HUES48 (cell line): Measurements from ENCODE around the gene KCNMA1.

ENCODE experiments used
- H3K27ac ChIP-seq: one replicate; pipeline ENCODE4 v1.7.0; 2013; ENCODE audit warnings: low read depth, low read length, inconsistent platforms
- H3K27me3 ChIP-seq: 2 replicates; pipeline ENCODE4 v1.6.1; 2013; ENCODE audit warnings: mild to moderate bottlenecking, low read length; ENCODE audit not compliant: control insufficient read depth, insufficient read depth
- H3K36me3 ChIP-seq: 2 replicates; pipeline ENCODE4 v1.6.1; 2013; ENCODE audit warnings: low read length; ENCODE audit not compliant: control insufficient read depth, insufficient read depth
- H3K4me1 ChIP-seq: 2 replicates; pipeline ENCODE4 v1.6.1; 2013; ENCODE audit warnings: mild to moderate bottlenecking, low read length; ENCODE audit not compliant: control insufficient read depth, insufficient read depth
- H3K4me3 ChIP-seq: 2 replicates; pipeline ENCODE4 v1.5.1; 2013; ENCODE audit warnings: mild to moderate bottlenecking, low read depth, low read length
- H3K9ac ChIP-seq: 2 replicates; pipeline ENCODE4 v1.6.1; 2013; ENCODE audit warnings: mild to moderate bottlenecking, low read depth, low read length, moderate library complexity
- H3K9me3 ChIP-seq: 2 replicates; pipeline ENCODE4 v1.6.1; 2013; ENCODE audit warnings: low read length; ENCODE audit not compliant: control insufficient read depth, insufficient read depth

The KCNMA1 gene

DNA sequence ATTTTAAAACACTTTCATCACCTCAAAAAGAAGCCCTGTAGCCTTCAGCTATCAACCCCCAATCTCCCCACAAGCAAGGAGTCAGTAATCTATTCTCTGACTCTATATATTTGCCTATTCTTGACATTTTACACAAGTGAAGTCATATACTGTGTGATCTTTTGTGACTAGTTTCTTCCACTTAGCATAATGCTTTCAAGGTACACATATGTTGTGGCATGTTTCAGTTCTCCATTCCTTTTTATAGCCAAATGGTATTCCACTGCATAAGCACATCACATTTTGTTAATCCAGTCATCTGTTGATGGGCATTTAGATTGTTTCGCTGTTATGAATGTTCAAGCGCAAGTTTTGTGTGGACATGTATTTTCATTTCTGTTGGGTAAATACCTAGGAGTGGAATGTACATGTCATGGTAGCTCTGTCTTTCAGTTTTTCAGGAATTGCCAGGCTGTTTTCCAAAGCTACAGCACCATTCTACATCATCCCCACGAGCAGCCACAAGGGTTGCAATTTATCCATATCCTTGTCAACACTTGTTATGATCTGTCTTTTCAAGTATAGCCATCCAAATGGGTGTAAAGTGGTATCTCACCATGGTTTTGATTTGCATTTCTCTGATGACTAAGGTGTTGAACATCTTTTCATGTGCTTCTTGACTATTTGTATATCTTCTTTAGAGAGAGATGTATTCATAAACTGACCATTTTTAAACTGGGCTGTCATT lies 405.6 kb downstream of the KCNMA1 start:
- Histone ChIP-seq H3K27ac (no peak overlapping the region), H3K27me3 (no peaks in the 10 kb centered on the region), H3K36me3 (no peaks in the 10 kb centered on the region), H3K9me3 (no peaks in the 10 kb centered on the region), H3K4me1 (no peaks in the 10 kb centered on the region), H3K4me3 (no peak overlapping the region), H3K9ac (no peak overlapping the region)

GRCh38 chr10:77231375-77231774 lies 406.2 kb downstream of the KCNMA1 start:
- H3K27me3 ChIP-seq = no peaks in the 10 kb centered on the region
- H3K4me3 ChIP-seq = no peak overlapping the region
- no peaks in the 10 kb centered on the region for H3K4me1 ChIP-seq
- H3K27ac ChIP-seq = no peak overlapping the region
- no peak overlapping the region for H3K9ac ChIP-seq
- H3K36me3 ChIP-seq = no peaks in the 10 kb centered on the region
- no peaks in the 10 kb centered on the region for H3K9me3 ChIP-seq

DNA sequence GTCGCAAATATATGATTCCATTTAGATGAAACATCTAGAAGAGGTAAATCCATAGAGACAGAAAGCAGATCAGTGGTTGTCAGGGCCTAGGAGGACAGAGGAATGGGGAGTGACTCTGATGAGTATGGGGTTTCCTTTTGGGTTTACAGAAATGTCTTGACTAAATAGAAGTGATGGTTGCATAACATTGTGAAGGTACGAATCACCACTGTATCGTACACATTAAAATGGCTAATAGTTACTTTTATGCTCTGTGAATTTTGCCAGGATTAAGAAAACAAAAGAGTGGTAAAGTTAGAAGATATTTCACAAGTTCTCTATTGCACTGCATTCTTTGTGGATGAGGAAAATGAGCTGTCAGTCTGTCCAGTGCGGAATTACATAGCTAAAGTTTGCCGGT lies 407.4 kb downstream of the KCNMA1 start:
- Histone ChIP-seq H3K4me3 (no peak overlapping the region), H3K36me3 (no peaks in the 10 kb centered on the region), H3K4me1 (no peaks in the 10 kb centered on the region), H3K27me3 (no peaks in the 10 kb centered on the region), H3K9me3 (no peaks in the 10 kb centered on the region), H3K9ac (no peak overlapping the region), H3K27ac (no peak overlapping the region)

DNA sequence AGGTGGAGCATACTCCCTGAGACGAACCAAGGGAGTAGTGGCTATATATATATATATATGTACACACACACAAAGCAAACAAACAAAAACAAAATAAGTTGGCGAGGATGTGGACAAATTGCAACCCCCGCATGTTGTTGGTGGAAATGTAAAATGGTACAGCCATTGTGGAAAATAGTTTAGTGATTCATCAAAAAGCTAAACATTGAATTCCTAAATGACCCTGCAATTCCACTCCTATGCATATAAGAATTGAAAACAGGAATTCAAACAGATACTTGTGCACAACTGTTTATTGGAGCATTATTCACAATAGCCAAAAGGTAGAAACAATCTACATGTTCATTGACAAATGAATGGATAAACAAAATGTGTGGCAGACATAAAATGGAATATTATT lies 407.9 kb downstream of the KCNMA1 start:
- Histone ChIP-seq H3K36me3 (no peaks in the 10 kb centered on the region), H3K4me3 (no peak overlapping the region), H3K27me3 (no peaks in the 10 kb centered on the region), H3K4me1 (no peaks in the 10 kb centered on the region), H3K27ac (no peak overlapping the region), H3K9ac (no peak overlapping the region), H3K9me3 (no peaks in the 10 kb centered on the region)

GRCh38 chr10:77228559-77228958 lies 409.0 kb downstream of the KCNMA1 start:
- Histone ChIP-seq H3K4me1 (no peaks in the 10 kb centered on the region), H3K9ac (no peak overlapping the region), H3K4me3 (no peak overlapping the region), H3K9me3 (no peaks in the 10 kb centered on the region), H3K27me3 (no peaks in the 10 kb centered on the region), H3K27ac (no peak overlapping the region), H3K36me3 (no peaks in the 10 kb centered on the region)

GRCh38 chr10:77226853-77227565 lies 410.6 kb downstream of the KCNMA1 start:
- H3K27ac ChIP-seq = no peak overlapping the region

DNA sequence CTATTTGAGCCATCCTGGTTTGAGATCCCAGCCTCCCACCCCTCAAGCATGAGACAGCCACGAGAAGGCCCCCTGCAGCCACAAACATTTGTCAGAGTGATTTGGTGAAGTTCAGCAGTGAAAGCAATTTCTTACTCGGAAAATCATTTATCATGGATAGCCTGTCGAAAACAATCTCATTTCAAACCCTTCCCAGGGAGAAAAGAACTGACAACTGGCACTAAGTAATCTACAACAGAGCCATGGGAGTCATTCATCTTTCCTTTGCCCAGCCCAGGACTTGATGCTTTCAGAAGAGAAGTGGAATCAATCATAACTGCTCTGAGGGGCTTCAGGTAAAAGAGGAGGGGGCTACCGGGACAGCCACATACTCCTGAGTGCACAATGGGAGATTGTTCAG lies 411.2 kb downstream of the KCNMA1 start:
- Histone ChIP-seq H3K9ac (no peak overlapping the region), H3K27ac (no peak overlapping the region), H3K4me3 (no peak overlapping the region), H3K9me3 (no peaks in the 10 kb centered on the region), H3K27me3 (no peaks in the 10 kb centered on the region), H3K4me1 (no peaks in the 10 kb centered on the region), H3K36me3 (no peaks in the 10 kb centered on the region)

More at GRCh38 chr10:77226853-77227565, 410.6 kb downstream of the KCNMA1 start:
- Histone ChIP-seq H3K36me3 (no peaks in the 10 kb centered on the region), H3K4me3 (no peak overlapping the region), H3K4me1 (no peaks in the 10 kb centered on the region), H3K9ac (no peak overlapping the region), H3K9me3 (no peaks in the 10 kb centered on the region), H3K27me3 (no peaks in the 10 kb centered on the region)

DNA sequence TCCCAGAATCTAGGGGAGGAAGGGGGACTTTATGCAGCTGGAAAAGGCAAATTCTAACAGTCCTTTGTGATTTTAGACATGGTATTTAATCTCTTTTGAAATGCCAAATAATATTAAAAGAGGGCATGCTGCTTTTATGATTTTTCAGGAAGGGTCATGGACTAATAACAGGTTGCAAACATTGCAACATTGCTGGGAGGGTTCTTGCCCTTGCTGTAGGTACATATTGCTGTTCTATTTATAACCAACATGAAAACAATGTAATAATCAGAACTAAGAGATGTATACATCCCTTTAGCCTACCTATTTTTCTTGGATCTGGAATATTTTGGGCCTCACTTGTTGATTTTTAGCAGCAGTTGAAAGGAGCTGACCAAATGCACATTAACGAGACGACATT lies 411.6 kb downstream of the KCNMA1 start:
- no peaks in the 10 kb centered on the region for H3K27me3 ChIP-seq
- H3K36me3 ChIP-seq = no peaks in the 10 kb centered on the region
- no peaks in the 10 kb centered on the region for H3K4me1 ChIP-seq
- no peak overlapping the region for H3K27ac ChIP-seq
- no peak overlapping the region for H3K9ac ChIP-seq
- H3K9me3 ChIP-seq = no peaks in the 10 kb centered on the region
- no peak overlapping the region for H3K4me3 ChIP-seq

DNA sequence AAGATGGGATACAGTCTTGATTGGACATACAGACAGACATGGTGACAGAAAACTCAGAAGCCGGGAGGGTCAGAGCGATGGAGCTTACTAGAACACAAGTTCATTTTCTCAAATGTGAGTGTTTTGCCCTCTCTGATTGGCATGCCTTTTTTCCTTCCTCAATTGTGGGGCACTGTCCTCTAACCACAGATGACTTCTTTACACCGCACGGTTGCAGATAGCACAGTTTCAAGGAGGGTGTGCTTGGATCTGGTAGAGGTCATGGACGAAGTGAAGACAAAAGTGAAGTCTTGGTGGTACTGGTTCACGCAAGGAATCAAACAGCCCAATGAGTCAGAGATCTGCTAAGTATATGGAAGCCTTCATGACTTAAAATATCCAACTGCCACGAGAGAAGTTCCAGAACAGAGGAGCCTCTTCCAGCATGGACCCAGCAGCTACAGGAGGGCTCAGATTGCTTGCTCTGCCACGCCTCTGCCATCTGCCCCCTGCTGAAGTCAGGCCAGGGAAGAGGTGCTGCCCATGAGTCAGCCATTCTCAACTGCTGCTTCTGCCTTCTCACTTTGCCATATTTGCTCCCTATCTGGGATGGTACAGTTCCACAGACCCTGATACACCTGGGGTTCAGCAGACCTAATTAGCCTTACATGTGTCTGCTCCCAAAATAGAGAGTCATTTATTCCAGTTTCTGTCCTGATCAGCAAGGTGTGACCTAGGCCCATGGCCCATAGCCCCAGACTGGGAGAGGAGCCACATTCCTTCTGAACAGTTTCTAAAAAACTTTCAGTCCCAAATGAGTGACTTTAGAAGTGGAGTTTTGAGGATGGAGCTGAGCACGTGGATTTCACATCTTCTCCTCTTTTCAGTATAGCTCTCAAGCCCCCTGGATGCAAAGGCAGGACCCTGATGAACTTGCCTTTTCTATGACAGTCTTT lies 413.8 kb downstream of the KCNMA1 start:
- H3K4me3 ChIP-seq = no peak overlapping the region
- H3K4me1 ChIP-seq = no peaks in the 10 kb centered on the region
- no peak overlapping the region for H3K9ac ChIP-seq
- no peaks in the 10 kb centered on the region for H3K36me3 ChIP-seq
- H3K9me3 ChIP-seq = no peaks in the 10 kb centered on the region
- no peak overlapping the region for H3K27ac ChIP-seq
- H3K27me3 ChIP-seq = no peaks in the 10 kb centered on the region

DNA sequence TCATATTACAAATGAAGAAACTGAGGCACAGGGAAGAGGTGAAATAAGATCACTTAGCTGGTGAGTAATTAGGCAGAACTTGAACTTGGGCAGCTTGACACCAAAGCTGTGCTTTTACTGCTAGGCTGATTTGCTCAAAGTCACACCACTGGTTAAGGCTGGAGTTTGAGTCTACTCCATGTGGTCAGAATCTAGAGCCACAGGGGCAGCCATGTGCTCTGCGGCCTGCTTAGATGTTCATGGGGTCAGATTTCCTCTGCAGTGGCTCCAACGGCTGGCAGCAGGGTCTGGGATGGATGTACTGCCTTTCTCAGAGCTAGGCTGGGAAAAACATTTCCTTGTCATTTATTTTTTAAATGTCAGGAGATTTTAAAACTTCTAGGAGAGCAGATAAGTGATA lies 417.5 kb downstream of the KCNMA1 start:
- H3K4me1 ChIP-seq = no peaks in the 10 kb centered on the region
- no peaks in the 10 kb centered on the region for H3K9me3 ChIP-seq
- H3K27me3 ChIP-seq = no peaks in the 10 kb centered on the region
- no peaks in the 10 kb centered on the region for H3K36me3 ChIP-seq
- no peak overlapping the region for H3K4me3 ChIP-seq
- no peak overlapping the region for H3K9ac ChIP-seq
- H3K27ac ChIP-seq = no peak overlapping the region

GRCh38 chr10:77219046-77219445 lies 418.6 kb downstream of the KCNMA1 start:
- no peak overlapping the region for H3K4me3 ChIP-seq
- H3K27me3 ChIP-seq = no peaks in the 10 kb centered on the region
- H3K9me3 ChIP-seq = no peaks in the 10 kb centered on the region
- H3K9ac ChIP-seq = no peak overlapping the region
- no peak overlapping the region for H3K27ac ChIP-seq
- no peaks in the 10 kb centered on the region for H3K36me3 ChIP-seq
- no peaks in the 10 kb centered on the region for H3K4me1 ChIP-seq
